Pulmonary artery endothelial cell (primary cell): ENCODE data around the gene SRGAP2B. TPM values are rescaled to one million over a fixed set of nuclear protein-coding genes. Genes with fewer than 3 reads are reported as not detected.
A peak's percentile ranks its signal among the peaks of the same experiment; 100 is the strongest.
"Not testable (repeated sequence)": the region's sequence is repeated elsewhere in the genome, so short reads cannot be mapped to it uniquely, and the experiment has no call there.

ENCODE experiments used
- DNase-seq: peaks from one replicate; pipeline ENCODE4 v3.0.0-alpha.2; 2011; ENCODE audit warnings: low read depth, low spot score
- total RNA-seq: library from RNA; depleted of rRNA; stranded (reverse); fragments of >200 nt; gene quantifications from 2 replicates; pipeline ENCODE4 v1.2.3, GENCODE V29; 2014

SRGAP2B gene
- total RNA-seq, 1 donor from 2014 or later, result 73.1 TPM

- not testable (repeated sequence) for DNase-seq
Measured at GRCh38 chr1:144998134-144998980, 96.8 kb downstream of the SRGAP2B start.

DNA sequence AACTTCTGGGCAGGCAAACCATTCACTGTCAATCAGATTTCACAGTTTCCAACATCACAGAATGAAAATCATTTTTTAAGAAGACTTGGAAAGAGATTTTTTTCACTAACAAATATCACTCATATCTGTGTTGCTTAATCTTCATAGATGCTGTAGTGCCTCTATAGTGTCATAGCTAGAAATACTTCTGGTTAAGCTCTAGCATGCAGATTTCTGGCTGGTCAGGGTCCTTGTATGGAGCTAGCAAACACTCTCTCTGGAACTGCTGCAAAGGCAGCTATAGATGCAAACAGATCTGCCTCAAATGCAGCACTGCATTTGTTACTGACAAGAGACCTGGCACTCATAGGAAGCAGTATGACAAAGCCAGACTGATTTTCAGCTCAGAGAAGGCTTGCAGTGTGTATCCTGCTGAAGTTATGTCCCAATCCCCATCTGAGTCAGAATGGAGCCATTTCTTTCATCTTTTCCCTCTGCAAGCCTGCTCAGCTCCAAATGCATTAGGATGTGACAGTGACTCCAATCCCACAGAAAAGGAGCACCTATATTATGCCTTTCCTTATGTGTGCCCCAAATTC, 99.2 kb downstream of the SRGAP2B start:
- DNase-seq, result not testable (repeated sequence)

GRCh38 chr1:144992915-144993314, 102.2 kb downstream of the SRGAP2B start:
- peak; percentile 29 for DNase-seq

GRCh38 chr1:144990611-144991010, 104.5 kb downstream of the SRGAP2B start:
- not testable (repeated sequence) for DNase-seq

DNA sequence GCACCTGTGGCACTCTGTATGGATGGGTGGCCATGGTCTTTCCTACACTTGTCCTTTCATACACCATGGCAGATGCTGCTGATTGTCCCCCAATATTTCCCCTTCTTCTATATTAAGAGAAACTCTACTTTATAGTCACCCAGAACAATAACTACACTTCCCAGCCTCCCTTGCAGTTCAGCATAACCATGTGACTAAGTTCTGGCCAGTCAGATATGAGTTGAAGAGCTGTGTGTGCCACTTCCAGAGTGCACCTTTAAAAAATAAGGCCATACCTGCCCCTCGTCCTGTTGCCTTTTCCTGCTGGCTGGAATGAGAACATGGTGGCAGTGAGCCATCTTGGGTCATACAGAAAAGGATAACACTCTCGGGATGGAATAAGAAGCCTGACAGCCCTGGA, 108.0 kb downstream of the SRGAP2B start:
- DNase-seq, result not testable (repeated sequence)

DNA sequence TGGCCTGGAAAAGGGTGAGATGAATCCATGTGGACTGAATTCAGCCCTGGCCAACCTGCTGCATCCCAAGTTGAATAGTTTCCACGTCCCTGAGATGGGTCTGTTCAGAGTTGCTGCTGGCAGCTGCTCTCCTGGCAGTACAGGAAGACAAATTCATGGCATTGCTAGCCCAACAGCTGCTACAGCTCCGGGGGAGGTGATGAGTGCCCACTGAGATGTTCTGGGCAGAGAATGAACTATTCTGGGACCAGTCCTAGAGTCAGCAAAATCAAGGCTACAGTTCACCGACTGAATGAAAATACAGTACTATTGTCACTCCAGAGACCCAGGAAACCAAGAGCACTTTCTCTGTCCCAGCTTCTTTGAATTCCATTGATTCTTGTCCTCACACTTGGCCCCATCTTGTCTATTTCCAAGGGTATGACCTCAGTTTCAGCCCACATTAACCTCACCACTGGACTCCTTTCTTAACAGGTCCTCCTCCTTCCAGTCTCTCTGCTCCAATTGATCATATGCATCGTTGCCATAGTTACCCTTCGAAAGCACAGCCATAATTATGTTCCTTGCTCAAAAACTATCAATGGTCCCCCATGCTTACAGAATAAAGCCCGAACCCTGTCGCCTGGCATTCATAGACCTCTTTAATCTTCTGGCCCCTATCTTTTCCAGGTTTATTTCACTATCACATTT, 108.8 kb downstream of the SRGAP2B start:
- DNase-seq, result not testable (repeated sequence)

GRCh38 chr1:144985550-144986170, 109.5 kb downstream of the SRGAP2B start:
- DNase-seq, result not testable (repeated sequence)

DNA sequence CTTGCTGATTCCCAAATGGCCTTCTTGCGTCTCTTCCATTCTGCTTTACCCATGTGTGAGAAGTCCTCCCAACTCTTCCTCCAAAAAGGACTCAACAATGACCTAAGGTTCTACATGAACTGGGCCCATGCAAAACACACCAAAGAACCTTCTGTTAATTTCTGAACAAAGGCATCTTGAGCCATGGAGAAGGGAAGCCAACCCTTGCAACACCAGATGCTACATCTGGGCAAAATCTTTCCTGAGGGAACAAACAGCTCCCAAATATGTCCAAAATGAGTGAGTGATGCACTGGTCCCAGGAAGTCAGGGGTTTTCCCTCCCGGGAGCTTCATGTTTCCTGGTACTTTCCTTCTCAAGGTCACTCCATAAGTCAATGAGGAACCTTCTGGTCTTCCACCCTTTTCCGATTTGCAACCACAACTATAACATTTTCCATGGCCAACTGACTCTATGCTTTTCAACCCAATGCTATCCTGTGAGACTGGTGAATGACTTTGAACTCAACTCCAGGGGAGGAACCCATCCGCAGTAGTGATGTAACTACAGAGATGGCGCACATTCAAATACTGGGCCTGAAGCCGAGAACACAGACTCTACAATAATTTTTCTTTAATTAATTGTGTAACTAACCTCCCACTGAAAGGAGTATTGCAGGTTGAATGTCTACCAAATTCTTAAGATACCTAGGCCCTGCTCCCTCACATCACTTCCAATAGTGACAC, 112.2 kb downstream of the SRGAP2B start:
- DNase-seq, result not testable (repeated sequence)

DNA sequence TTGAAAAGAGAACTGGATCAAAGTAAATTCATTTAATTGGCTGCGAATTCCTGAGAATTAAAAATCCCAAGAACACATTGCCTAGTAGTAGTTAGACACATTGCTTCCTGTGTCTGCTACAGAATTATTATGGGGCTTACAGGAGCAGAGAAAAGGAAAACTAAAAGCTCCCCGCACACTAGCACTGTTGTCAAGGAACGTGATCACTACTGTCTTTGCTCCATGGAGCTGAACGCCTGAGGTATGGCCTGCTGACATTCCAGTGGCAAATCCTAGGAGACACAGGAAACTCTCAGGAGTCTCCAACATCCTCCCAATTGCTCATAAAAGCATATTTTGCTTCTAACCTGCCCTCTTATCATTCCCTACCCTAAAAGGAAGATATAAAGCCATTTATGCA, 114.0 kb downstream of the SRGAP2B start:
- not testable (repeated sequence) for DNase-seq

GRCh38 chr1:144979960-144980595, 115.0 kb downstream of the SRGAP2B start:
- DNase-seq, result not testable (repeated sequence)

DNA sequence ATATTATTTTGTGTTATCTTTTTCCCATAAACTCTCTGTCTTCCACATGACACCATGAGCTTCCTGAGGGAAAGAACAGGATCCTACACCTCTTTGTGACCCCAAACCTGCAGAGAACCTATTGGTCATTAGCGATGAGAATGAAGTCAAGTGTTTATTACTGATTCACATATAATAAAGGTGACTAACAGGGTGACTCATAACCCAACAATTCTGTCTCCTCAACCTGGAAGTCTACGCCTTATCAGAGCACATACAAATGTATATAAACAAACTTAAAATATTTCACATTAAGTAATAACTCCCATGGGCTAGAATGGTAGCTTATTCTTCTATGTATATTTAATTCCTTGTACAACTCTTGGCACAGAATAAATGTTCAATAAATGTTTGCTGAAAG, 117.3 kb downstream of the SRGAP2B start:
- DNase-seq, result not testable (repeated sequence)

GRCh38 chr1:144971936-144972335, 123.2 kb downstream of the SRGAP2B start:
- DNase-seq, result not testable (repeated sequence)

- DNase-seq, result not testable (repeated sequence)
Measured at GRCh38 chr1:144966488-144966887, 128.6 kb downstream of the SRGAP2B start.

DNA sequence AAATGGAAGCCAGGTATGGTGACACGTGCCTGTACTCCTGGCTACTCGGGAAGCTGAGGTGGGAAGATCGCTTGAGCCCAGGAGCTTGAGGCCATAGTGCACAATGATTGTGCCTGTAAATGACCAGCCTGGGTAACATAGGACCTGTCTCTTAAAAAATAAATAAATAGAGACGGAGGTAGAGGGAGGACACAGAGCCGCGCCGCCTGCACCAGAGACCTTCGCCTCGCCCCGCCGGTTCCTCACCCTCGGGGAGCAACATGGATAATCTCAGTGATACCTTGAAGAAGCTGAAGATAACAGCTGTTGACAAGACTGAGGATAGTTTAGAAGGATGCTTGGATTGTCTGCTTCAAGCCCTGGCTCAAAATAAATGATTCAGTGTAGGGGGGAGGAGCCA, 130.4 kb downstream of the SRGAP2B start:
- not testable (repeated sequence) for DNase-seq

- not testable (repeated sequence) for DNase-seq
Measured at GRCh38 chr1:144964186-144964585, 130.9 kb downstream of the SRGAP2B start.

GRCh38 chr1:144963571-144963970, 131.6 kb downstream of the SRGAP2B start:
- not testable (repeated sequence) for DNase-seq

DNA sequence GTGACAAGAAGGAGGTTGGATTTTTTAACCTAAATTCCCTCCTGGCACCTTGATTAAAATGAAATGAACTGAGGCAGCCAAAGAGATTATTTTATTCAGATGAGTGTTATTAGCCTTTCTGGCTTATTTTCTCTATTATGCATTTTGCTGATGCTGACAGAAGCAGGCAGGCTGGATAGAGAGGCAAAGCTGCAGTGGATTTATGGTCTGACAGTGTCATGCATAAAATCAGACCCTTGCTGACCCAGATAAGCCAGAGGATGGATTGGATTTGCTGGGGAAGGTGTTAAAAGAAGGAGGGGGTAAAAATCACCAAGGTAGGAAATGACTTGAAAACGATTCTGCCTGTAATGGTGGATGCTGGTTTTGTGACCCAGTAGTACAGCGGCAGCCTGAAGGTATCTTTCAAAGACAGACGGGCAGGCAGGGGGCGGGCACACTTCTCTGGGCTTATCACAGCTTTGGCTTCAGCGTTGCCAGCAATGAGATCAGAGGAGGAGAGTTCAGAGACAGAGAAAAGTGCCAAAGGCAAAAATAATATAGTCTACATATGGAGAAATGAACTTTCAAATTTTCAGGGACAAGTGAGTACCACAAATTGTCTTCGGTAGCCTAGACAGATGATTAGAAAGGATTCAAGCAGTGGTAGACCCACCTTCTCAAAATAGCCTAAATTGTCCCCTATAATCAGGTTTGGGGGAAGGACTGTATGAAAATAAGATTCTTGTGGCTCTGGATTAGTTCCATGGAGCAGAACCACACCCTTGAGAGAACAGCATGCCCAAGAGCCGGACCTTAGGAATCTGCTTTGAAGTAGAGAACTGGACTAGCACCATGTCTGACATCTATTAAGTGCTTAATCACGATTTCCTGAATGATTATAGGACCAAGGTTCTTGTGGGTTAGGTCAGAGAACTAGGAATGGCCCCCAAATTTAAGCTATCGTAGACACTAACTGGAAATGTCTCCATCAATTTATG, 133.2 kb downstream of the SRGAP2B start:
- not testable (repeated sequence) for DNase-seq

- DNase-seq, result not testable (repeated sequence)
Measured at GRCh38 chr1:144960929-144961488, 134.1 kb downstream of the SRGAP2B start.

- DNase-seq, result not testable (repeated sequence)
Measured at GRCh38 chr1:144948390-144948789, 146.7 kb downstream of the SRGAP2B start.
